Type B pancreatic cell (in vitro differentiated cells): ENCODE data around the gene NUP107. TPM values are rescaled to one million over a fixed set of nuclear protein-coding genes. Genes with fewer than 3 reads are reported as not detected.
A peak's percentile ranks its signal among the peaks of the same experiment; 100 is the strongest.

ENCODE experiments used
- DNase-seq: peaks from one replicate; pipeline ENCODE4 v3.0.0; 2021; ENCODE audit warnings: mixed read lengths; ENCODE audit not compliant: unreplicated experiment; ENCODE audit errors: extremely low spot score
- H3K27ac Mint-ChIP-seq: 2 replicates; pipeline ENCODE4 v1.8.0; 2021; ENCODE audit warnings: mild to moderate bottlenecking, mixed read lengths
- H3K27me3 Mint-ChIP-seq: 2 replicates; pipeline ENCODE4 v1.8.0; 2021; ENCODE audit warnings: mixed read lengths
- H3K36me3 Mint-ChIP-seq: 2 replicates; pipeline ENCODE4 v1.8.0; 2021; ENCODE audit warnings: mixed read lengths
- H3K4me1 Mint-ChIP-seq: one replicate; pipeline ENCODE4 v1.8.0; 2021; ENCODE audit warnings: mixed read lengths; ENCODE audit not compliant: unreplicated experiment
- H3K4me3 Mint-ChIP-seq: 2 replicates; pipeline ENCODE4 v1.8.0; 2021; ENCODE audit warnings: mild to moderate bottlenecking, mixed read lengths
- H3K9me3 Mint-ChIP-seq: 2 replicates; pipeline ENCODE4 v1.8.0; 2021; ENCODE audit warnings: mixed read lengths
- total RNA-seq: library from RNA; stranded (reverse); gene quantifications from 2 replicates; pipeline ENCODE4 v1.2.1, GENCODE V29; 2021; ENCODE audit warnings: low replicate concordance
- TF ChIP-seq, protein P1 (sequence below): fragments of 200-600 bp; sonication (generic); conservative IDR thresholded peaks from 2 replicates; pipeline ENCODE4 v1.5.0; 2021; ENCODE audit warnings: antibody characterized with exemption, mild to moderate bottlenecking

NUP107 gene
- total RNA-seq, 1 donor from 2014 or later = 80.2 TPM

DNA sequence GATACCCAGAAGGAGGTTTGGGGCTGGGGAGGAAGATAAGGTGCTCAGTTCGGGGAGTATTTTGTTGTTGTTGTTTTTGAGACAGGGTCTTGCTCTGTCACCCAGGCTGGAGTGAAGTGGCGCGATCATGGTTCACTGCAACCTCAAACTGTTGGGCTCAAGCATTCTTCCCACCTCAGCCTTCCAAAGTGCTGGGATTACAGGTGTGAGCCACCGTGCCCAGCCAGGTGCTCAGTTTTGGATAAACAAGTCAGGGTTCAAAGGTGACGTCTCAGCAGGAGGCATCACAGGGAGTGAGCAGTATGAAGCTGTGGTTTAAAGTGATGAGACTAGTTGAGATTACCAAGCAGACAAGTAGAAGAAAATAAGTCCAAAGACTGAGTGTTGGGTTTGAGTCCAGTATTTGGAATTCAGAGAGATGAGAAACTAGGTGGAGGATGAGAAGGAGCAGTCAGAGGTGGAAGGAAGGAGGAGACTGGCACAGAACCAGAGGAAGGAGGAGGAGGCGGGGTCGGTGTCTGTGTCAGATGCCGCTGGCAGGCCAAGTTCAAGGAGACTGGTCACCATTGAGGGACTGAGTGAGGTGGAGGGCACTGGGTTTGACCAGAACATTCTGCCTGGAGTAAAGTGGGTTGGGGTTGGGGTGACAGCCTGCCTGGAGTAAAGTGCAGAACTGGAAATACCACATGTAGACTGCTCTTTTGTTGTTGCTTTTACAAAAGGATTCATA is 75.3 kb downstream of the NUP107 start:
- H3K4me1 Mint-ChIP-seq = no peaks in the 10 kb centered on the region
- H3K27ac Mint-ChIP-seq = peak overlapping the region; percentile 0
- no peak for DNase-seq
- no peak overlapping the region for H3K4me3 Mint-ChIP-seq
- H3K27me3 Mint-ChIP-seq = no peaks in the 10 kb centered on the region
- TF ChIP-seq, protein P1, sequence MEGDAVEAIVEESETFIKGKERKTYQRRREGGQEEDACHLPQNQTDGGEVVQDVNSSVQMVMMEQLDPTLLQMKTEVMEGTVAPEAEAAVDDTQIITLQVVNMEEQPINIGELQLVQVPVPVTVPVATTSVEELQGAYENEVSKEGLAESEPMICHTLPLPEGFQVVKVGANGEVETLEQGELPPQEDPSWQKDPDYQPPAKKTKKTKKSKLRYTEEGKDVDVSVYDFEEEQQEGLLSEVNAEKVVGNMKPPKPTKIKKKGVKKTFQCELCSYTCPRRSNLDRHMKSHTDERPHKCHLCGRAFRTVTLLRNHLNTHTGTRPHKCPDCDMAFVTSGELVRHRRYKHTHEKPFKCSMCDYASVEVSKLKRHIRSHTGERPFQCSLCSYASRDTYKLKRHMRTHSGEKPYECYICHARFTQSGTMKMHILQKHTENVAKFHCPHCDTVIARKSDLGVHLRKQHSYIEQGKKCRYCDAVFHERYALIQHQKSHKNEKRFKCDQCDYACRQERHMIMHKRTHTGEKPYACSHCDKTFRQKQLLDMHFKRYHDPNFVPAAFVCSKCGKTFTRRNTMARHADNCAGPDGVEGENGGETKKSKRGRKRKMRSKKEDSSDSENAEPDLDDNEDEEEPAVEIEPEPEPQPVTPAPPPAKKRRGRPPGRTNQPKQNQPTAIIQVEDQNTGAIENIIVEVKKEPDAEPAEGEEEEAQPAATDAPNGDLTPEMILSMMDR = no peak
- no peaks in the 10 kb centered on the region for H3K9me3 Mint-ChIP-seq
- H3K36me3 Mint-ChIP-seq = peaks cover 45% of the 10 kb centered on the region

DNA sequence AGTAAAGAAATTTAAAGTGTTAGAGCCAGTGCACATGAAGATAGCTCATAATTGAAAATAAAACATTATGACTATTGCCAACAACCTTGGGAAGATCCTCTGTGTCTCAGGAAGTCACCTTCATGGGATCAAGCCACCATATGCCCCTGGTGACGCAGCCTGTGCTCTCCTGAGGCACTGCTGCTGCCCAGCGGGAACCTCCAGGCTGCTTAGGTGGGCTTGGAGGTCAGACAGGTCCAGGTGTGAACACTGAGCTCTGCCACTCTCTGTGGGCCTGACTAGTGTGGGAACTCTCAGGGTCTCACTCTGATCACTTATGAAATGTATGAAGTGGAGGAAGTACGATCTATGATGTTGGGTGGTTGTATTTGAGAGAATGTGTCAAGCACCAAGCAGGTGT is 75.9 kb downstream of the NUP107 start:
- no peak for DNase-seq
- TF ChIP-seq, protein P1 = no peak
- Mint-ChIP-seq H3K27me3 (no peaks in the 10 kb centered on the region), H3K4me1 (no peaks in the 10 kb centered on the region), H3K36me3 (peaks cover 43% of the 10 kb centered on the region), H3K4me3 (no peak overlapping the region), H3K27ac (peak overlapping the region; percentile 0), H3K9me3 (no peaks in the 10 kb centered on the region)

DNA sequence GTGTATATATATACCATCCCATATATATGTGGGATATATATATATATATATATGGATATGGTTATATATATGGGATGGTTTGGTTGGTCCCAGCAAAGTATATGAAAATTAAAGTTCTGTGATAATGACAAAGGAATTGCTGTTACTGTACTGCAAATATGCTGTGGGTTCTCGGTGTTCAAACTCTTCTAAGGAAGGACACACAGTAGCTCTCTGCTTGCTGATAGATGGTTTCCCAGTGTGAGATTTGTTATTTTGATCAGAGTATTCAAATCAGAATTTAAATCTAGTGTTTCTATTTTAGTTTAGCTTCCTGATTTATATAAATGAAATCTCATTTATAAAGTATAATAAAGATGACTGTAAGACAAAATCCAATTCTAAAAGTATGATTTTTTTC is 78.9 kb downstream of the NUP107 start:
- TF ChIP-seq, protein P1 = no peak
- Mint-ChIP-seq H3K9me3 (no peaks in the 10 kb centered on the region), H3K4me1 (no peaks in the 10 kb centered on the region), H3K36me3 (peaks cover 37% of the 10 kb centered on the region), H3K27ac (no peak overlapping the region), H3K27me3 (no peaks in the 10 kb centered on the region), H3K4me3 (no peak overlapping the region)
- no peak for DNase-seq

DNA sequence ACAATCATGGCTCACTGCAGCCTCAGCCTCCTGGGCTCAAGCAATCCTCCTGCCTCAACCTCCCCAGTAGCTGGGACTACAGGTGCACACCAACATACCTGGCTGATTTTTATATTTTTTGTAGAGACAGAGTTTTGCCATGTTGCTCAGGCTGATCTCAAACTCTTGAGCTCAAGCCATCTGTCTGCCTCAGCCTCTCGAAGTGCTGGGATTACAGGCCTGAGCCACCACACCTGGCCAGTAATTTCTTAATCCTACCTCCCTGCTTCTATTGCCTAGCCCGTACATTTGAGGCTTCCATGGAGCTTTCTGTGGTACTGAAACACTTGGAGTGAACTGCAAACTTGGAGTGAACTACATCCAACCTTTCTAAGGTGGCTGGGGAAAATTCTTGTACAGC is 79.9 kb downstream of the NUP107 start:
- H3K9me3 Mint-ChIP-seq = no peaks in the 10 kb centered on the region
- peaks cover 32% of the 10 kb centered on the region for H3K36me3 Mint-ChIP-seq
- H3K27ac Mint-ChIP-seq = no peak overlapping the region
- TF ChIP-seq, protein P1 = no peak
- no peak for DNase-seq
- no peaks in the 10 kb centered on the region for H3K27me3 Mint-ChIP-seq
- H3K4me1 Mint-ChIP-seq = no peaks in the 10 kb centered on the region
- H3K4me3 Mint-ChIP-seq = no peak overlapping the region

DNA sequence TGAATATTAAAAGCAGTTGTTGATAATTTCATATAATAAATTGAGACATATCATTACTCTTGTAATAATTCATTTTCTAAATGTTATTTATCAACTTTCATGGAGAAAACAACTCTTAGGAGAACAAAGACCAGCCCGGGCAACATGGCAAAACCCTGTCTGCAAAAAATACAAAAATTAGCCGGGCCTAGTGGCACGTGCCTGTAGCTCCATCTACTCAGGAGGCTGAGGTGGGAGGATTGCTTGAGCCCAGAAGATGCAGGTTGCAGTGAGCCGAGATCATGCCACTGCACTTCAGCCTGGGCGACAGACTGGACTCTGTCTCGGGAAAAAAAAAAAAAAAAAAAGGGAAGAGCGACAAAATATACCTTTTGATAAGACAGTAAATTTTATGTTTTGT is 80.4 kb downstream of the NUP107 start:
- H3K4me3 Mint-ChIP-seq = no peak overlapping the region
- TF ChIP-seq, protein P1 = no peak
- no peaks in the 10 kb centered on the region for H3K27me3 Mint-ChIP-seq
- H3K27ac Mint-ChIP-seq = no peak overlapping the region
- H3K9me3 Mint-ChIP-seq = no peaks in the 10 kb centered on the region
- peaks cover 26% of the 10 kb centered on the region for H3K36me3 Mint-ChIP-seq
- no peaks in the 10 kb centered on the region for H3K4me1 Mint-ChIP-seq
- DNase-seq = no peak
